Activated CD4-positive, alpha-beta T cell treated with anti-CD3 and anti-CD28 coated beads for 36 hours (primary cell): Measurements from ENCODE around the gene OR10G4. TPM values are rescaled to one million over a fixed set of nuclear protein-coding genes. Genes with fewer than 3 reads are reported as not detected.
"Not testable (repeated sequence)": the region's sequence is repeated elsewhere in the genome, so short reads cannot be mapped to it uniquely, and the experiment has no call there.

Source experiments
- ATAC-seq: fragments of 200-7000 bp; cut with Tn5 transposase; one replicate; pipeline ENCODE4 v1.10.0; 2021; ENCODE audit warnings: mild to moderate bottlenecking, moderate library complexity
- CTCF ChIA-PET: fragments of 350-600 bp; sonication (Branson Sonifier 250); formaldehyde crosslinking; loops from one replicate; lab custom pipeline; 2021; ENCODE audit warnings: antibody characterized with exemption; lab: Charles Lee
- POLR2A ChIA-PET: fragments of 350-600 bp; sonication (Branson Sonifier 250); formaldehyde crosslinking; loops from one replicate; lab custom pipeline; 2021; ENCODE audit warnings: antibody characterized with exemption, inconsistent platforms; lab: Charles Lee
- DNase-seq: peaks from one replicate; pipeline ENCODE4 v3.0.0-alpha.2; 2020
- H3K27ac Mint-ChIP-seq: one replicate; pipeline ENCODE4 v1.8.0; 2021; ENCODE audit warnings: mixed read lengths
- H3K27me3 Mint-ChIP-seq: one replicate; pipeline ENCODE4 v1.8.0; 2021; ENCODE audit warnings: mixed read lengths
- H3K36me3 Mint-ChIP-seq: one replicate; pipeline ENCODE4 v1.8.0; 2021; ENCODE audit warnings: low read depth, mixed read lengths
- H3K4me1 Mint-ChIP-seq: one replicate; pipeline ENCODE4 v1.8.0; 2021; ENCODE audit warnings: mixed read lengths
- H3K4me3 Mint-ChIP-seq: one replicate; pipeline ENCODE4 v1.8.0; 2021; ENCODE audit warnings: mild to moderate bottlenecking, moderate library complexity, mixed read lengths
- H3K9me3 Mint-ChIP-seq: one replicate; pipeline ENCODE4 v1.8.0; 2021; ENCODE audit warnings: low read depth, mixed read lengths
- intact Hi-C, 2 experiments: fragments of 100-400 bp; cut with DNase I in 1 of 2; cut with micrococcal nuclease in 1 of 2; formaldehyde crosslinking; loops; one replicate each; pipeline versions ENCODE4 v1.14.2 to v1.15.1; 2022 to 2024; cut with DNase I, micrococcal nuclease
- total RNA-seq, 2 experiments: library from RNA; stranded (reverse); gene quantifications; one replicate each; pipeline ENCODE4 v1.2.3, GENCODE V29; 2021

Gene OR10G4, protein sequence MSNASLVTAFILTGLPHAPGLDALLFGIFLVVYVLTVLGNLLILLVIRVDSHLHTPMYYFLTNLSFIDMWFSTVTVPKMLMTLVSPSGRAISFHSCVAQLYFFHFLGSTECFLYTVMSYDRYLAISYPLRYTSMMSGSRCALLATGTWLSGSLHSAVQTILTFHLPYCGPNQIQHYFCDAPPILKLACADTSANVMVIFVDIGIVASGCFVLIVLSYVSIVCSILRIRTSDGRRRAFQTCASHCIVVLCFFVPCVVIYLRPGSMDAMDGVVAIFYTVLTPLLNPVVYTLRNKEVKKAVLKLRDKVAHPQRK
- total RNA-seq = not detected

DNA sequence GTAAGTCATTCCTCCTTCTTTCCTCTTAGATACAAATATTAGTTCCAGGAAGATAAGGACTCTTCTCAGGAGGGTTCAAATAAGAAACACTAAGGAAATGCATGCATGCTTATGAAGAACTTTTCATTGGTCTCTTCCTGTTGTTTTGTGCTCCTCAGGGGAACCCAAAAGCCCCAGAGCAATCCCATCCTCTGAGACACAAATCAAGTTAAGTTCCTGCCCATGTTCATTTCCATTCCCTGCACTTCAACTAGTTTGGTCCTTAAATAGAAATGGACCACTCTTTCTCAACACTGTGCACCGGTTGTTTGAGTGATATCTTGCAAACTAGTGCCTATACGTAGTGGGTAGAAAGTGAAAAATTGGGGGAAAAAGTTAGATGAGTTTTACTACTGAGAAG, at the start of gene OR10G4:
Gene OR10G4 (plus strand): TSS at position 301 of the 400 bp plus-strand sequence. CDS start 2,578 bp downstream, outside the sequence.
- DNase-seq (no peak), ATAC-seq (no peak)
- CTCF ChIA-PET = no interaction called here
- Mint-ChIP-seq H3K27me3 (no peaks in the 10 kb centered on the region), H3K4me3 (no peak within 1 kb of the TSS), H3K9me3 (no peaks in the 10 kb centered on the region), H3K27ac (no peak within 1 kb of the TSS), H3K4me1 (no peaks in the 10 kb centered on the region), H3K36me3 (no peaks in the 10 kb centered on the region)
- POLR2A ChIA-PET = no interaction called here
- intact Hi-C loops = no loop called here

DNA sequence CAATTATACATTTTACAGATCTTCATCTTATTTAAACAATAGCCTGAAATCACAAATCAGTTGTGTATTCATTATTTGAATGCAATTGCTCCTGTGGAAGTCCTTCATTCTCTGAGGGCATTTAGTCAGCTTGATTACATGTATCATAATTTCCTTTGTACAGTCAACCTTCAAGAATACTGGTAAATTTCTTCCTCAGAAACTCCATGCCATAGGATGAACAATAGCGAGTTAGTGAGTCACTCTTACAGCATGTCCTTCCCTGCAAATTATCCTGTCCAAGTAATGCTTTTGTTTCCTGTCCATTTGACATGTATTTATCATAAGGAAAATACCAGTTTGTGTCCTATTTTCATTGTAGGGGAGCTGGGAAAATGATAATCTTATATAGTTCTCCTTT, 39.0 kb upstream of the OR10G4 start:
- ChIA-PET CTCF (no interaction called here), POLR2A (no interaction called here)
- no peaks in the 10 kb centered on the region for H3K4me1 Mint-ChIP-seq
- no peak for ATAC-seq
- H3K27me3 Mint-ChIP-seq = no peaks in the 10 kb centered on the region
- intact Hi-C loops = no loop called here
- H3K4me3 Mint-ChIP-seq = no peak overlapping the region
- H3K9me3 Mint-ChIP-seq = no peaks in the 10 kb centered on the region
- H3K27ac Mint-ChIP-seq = no peak overlapping the region
- no peak for DNase-seq
- no peaks in the 10 kb centered on the region for H3K36me3 Mint-ChIP-seq

DNA sequence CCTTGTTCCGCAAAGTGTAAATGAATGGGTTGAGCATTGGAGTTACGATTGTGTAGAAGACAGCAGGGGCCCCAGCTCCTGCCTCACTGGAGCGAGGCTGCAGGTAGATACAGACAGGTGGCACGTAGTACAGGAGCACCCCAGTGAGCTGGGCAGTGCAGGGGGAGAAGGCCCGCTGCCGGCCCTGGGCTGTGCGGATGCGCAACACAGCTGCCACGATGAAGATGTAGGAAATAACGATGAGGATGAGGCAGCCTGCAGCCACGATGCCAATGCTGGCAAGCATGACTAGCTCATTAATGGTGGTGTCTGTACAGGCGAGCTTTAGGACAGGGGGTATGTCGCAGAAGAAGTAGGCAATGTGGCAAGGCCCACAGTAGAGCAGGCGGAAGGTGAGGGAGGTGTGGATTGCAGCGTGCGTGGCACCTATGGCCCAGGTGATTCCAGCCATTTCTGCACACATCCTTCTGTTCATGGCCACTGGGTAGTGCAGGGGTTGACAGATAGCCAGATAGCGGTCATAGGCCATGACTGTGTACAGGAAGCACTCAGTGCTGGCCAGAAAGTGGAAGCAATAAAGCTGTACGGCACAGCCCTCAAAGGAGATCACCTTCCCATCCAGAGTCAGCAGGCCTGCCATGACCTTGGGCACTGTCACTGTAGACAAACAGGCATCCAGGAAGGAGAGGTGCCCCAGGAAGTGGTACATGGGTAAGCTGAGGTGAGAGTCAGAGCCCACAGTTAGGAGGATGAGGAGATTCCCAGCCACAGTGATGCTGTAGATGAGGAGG, 35.8 kb upstream of the OR10G4 start:
- DNase-seq = no peak
- Mint-ChIP-seq H3K4me1 (no peaks in the 10 kb centered on the region), H3K4me3 (no peak overlapping the region), H3K27ac (no peak overlapping the region), H3K9me3 (no peaks in the 10 kb centered on the region), H3K27me3 (no peaks in the 10 kb centered on the region), H3K36me3 (no peaks in the 10 kb centered on the region)
- no peak for ATAC-seq
- ChIA-PET CTCF (no interaction called here), POLR2A (no interaction called here)
- intact Hi-C loops = no loop called here

DNA sequence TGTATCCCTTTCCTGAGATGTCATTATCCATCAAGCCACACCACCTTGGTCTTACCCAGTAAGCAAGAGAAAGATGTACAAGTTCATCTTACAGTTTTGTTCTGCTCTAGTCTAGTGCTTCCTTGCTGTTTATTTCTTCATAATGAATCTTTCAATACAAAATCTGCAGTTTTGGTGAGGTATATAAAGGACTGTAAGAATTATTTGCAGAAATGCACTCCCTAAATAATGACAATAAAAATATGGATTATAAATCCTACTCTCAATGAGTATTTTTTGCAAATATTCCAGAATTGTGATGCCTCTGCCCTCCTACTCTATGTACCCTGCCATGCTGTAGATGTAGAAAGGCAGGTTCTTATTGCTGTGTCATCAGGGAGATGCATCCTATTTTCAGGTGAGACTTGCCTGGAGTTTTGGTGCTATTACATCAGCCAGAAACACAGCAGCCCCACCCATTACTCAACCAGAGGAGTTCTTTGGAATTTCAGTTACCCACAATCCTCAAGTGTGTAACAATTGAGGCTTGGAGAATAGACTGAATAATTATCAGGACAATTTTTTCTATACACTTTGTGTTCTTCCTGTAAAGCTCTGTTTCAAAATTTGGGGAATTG, 35.0 kb upstream of the OR10G4 start, which contains the start of gene OR10S1:
Gene OR10S1 (minus strand): TSS at position 51 of the 617 bp plus-strand sequence. CDS start 117 bp downstream, outside the sequence.
- H3K9me3 Mint-ChIP-seq = peaks cover 2% of the 10 kb centered on the region
- H3K27ac Mint-ChIP-seq = no peak within 1 kb of the TSS

DNA sequence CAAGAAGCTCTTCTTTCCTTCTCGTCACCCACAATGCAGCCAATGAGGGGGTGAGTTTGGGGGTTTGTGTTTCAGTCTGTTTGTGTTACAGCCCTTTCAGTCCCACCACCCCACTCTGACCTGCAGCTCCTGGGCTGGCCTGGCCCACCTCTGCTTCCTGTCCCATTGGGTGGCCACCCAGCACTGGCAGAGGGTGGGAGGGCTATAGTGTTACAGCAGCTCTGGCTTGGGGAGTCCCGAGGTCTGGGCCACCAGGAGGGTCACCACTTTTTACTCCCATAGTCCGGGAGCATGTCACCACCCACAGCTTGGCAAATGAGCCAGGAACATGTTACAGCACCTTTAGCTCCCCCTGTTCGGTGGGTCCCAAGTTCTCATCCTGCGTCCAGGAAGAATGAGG, 33.5 kb upstream of the OR10G4 start:
- intact Hi-C loops = no loop called here
- ChIA-PET CTCF (no interaction called here), POLR2A (no interaction called here)
- DNase-seq = no peak
- Mint-ChIP-seq H3K4me3 (no peak overlapping the region), H3K4me1 (no peaks in the 10 kb centered on the region), H3K27me3 (peaks cover 2% of the 10 kb centered on the region), H3K9me3 (peaks cover 5% of the 10 kb centered on the region), H3K36me3 (no peaks in the 10 kb centered on the region), H3K27ac (no peak overlapping the region)
- ATAC-seq = no peak

More for the DNA sequence above, 35.0 kb upstream of the OR10G4 start, which contains the start of gene OR10S1:
- DNase-seq (no peak), ATAC-seq (no peak)
- no peaks in the 10 kb centered on the region for H3K36me3 Mint-ChIP-seq
- peaks cover 2% of the 10 kb centered on the region for H3K27me3 Mint-ChIP-seq
- intact Hi-C loops = no loop called here
- H3K4me1 Mint-ChIP-seq = no peaks in the 10 kb centered on the region
- ChIA-PET CTCF (no interaction called here), POLR2A (no interaction called here)
- H3K4me3 Mint-ChIP-seq = no peak within 1 kb of the TSS

DNA sequence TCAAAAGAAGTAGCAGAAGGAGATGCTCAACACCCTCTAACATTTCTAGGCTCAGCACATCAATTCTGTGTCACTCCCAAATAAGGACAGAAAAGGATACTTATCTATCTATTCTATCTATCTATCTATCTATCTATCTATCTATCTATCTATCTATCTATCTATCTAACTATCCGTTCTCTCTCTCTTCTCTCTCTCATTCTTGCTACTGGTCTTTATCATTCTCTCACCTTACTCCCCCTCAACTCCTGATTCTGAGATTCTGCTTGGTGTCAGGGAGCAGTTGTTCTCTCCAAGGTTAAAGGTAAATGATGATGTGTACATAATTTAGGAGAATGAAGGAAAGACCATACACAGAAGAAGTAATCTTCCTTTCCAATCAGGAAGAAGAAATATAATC, 17.7 kb upstream of the OR10G4 start, which contains the start of gene OR10G6:
Gene OR10G6 (minus strand): TSS at position 43 of the 400 bp plus-strand sequence. CDS start 0 bp downstream, at position 43.
- CTCF ChIA-PET = no interaction called here
- POLR2A ChIA-PET = no interaction called here
- DNase-seq = no peak
- no peak for ATAC-seq
- intact Hi-C loops = no loop called here
- H3K4me1 Mint-ChIP-seq = no peaks in the 10 kb centered on the region
- no peaks in the 10 kb centered on the region for H3K9me3 Mint-ChIP-seq
- no peak within 1 kb of the TSS for H3K27ac Mint-ChIP-seq
- peaks cover 2% of the 10 kb centered on the region for H3K27me3 Mint-ChIP-seq
- H3K36me3 Mint-ChIP-seq = no peaks in the 10 kb centered on the region
- H3K4me3 Mint-ChIP-seq = no peak within 1 kb of the TSS

DNA sequence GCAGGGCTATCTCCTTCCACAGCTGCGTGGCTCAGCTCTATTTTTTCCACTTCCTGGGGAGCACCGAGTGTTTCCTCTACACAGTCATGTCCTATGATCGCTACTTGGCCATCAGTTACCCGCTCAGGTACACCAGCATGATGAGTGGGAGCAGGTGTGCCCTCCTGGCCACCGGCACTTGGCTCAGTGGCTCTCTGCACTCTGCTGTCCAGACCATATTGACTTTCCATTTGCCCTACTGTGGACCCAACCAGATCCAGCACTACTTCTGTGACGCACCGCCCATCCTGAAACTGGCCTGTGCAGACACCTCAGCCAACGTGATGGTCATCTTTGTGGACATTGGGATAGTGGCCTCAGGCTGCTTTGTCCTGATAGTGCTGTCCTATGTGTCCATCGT, 3.0 kb downstream of the OR10G4 start:
- H3K36me3 Mint-ChIP-seq, H3K4me3 Mint-ChIP-seq, H3K4me1 Mint-ChIP-seq, CTCF ChIA-PET, POLR2A ChIA-PET, ATAC-seq, H3K27me3 Mint-ChIP-seq, H3K27ac Mint-ChIP-seq, intact Hi-C loops, H3K9me3 Mint-ChIP-seq, DNase-seq: not testable (repeated sequence)

DNA sequence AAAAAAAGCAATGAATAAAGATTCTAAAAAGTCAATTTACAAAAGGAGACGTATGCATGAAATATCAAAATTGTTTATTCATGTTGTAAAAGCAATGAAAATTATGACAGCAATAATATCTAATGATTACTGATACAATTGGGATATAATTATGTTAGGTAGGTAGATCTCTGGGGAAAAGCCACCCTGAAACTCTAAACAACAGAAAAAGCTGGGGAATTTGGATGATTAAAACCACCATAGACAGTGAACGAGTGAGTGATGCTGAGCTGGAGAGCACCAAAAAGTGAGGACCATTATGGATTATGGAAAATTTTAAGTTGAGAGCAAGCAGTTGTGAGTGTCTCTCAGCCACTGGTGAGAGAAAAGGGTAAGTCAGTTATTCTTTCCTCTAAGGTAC, 13.7 kb downstream of the OR10G4 start, which contains the start of gene OR10G8:
Gene OR10G8 (plus strand): TSS at position 301 of the 400 bp plus-strand sequence. CDS start 2,825 bp downstream, outside the sequence.
- peaks cover 1% of the 10 kb centered on the region for H3K27me3 Mint-ChIP-seq
- no peak within 1 kb of the TSS for H3K4me3 Mint-ChIP-seq
- intact Hi-C loops = no loop called here
- CTCF ChIA-PET = no interaction called here
- H3K27ac Mint-ChIP-seq = no peak within 1 kb of the TSS
- H3K4me1 Mint-ChIP-seq = no peaks in the 10 kb centered on the region
- no peaks in the 10 kb centered on the region for H3K36me3 Mint-ChIP-seq
- no peaks in the 10 kb centered on the region for H3K9me3 Mint-ChIP-seq
- DNase-seq = no peak
- ATAC-seq = no peak
- POLR2A ChIA-PET = no interaction called here

DNA sequence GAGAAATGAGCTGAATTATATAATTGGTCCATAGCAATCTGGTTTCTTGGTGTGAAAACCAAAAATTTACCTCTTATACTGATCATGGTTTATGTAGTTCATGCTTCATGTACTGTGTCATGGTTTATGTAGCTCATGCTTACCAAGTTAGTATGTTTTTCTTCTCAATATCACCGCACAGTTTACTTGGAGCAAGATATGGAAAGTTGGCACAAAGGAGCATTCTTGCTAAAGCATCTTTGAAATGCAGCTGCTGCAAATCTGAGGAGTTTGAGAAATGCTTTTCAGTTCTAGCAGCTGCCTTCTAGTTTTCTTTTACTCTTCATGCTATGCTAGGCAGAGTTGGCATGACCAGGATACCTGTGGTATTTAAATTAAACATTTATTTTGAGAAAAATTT, 23.9 kb downstream of the OR10G4 start:
- intact Hi-C loops = no loop called here
- no peaks in the 10 kb centered on the region for H3K9me3 Mint-ChIP-seq
- peaks cover 16% of the 10 kb centered on the region for H3K27me3 Mint-ChIP-seq
- CTCF ChIA-PET = no interaction called here
- DNase-seq (no peak), ATAC-seq (no peak)
- POLR2A ChIA-PET = no interaction called here
- H3K4me1 Mint-ChIP-seq = no peaks in the 10 kb centered on the region
- H3K36me3 Mint-ChIP-seq = no peaks in the 10 kb centered on the region
- H3K27ac Mint-ChIP-seq = no peak overlapping the region
- no peak overlapping the region for H3K4me3 Mint-ChIP-seq

DNA sequence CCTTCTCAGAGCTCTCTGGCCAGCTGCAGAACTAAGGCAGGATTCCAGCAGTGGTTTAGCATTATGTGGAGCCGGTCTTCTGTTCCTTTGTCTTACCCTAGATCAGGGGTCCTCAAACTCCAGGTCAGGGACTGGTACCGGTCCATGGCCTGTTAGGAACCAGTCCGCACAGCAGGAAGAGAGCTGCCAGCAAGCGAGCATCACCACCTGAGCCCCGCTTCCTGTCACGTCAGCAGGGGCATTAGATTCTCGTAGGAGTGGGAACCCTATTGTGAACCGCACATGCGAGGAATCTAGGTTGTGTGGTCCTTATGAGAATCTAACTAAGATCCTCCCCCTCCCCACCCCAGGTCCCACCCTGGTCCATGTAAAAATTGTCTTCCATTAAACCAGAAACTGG, 26.8 kb downstream of the OR10G4 start:
- intact Hi-C loops = no loop called here
- H3K27ac Mint-ChIP-seq = no peak overlapping the region
- no peaks in the 10 kb centered on the region for H3K4me1 Mint-ChIP-seq
- H3K9me3 Mint-ChIP-seq = no peaks in the 10 kb centered on the region
- no peak for DNase-seq
- CTCF ChIA-PET = no interaction called here
- no peak overlapping the region for H3K4me3 Mint-ChIP-seq
- H3K27me3 Mint-ChIP-seq = peaks cover 20% of the 10 kb centered on the region
- POLR2A ChIA-PET = no interaction called here
- no peaks in the 10 kb centered on the region for H3K36me3 Mint-ChIP-seq
- no peak for ATAC-seq

DNA sequence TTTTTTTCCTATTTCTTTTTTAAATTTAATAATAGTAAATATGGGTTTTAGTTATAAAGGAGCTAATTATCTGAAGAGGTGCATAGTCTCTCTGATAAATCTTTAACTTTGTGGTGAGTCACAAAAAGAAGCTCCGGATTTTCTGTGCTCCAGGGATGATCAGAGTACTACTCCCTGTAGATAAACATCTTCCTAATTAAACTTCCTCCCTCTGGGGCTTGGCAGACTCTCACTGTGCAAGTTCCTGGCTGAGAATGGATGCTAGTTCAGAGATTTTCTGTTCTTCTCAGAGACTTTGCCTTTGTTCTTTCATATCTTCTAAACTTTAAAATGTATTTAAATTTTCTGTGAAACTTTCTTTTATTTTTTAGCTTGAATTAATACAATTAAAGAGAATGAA, 28.5 kb downstream of the OR10G4 start, which contains the start of gene OR10G7:
Gene OR10G7 (minus strand): TSS at position 72 of the 400 bp plus-strand sequence. CDS start 2,324 bp downstream, outside the sequence.
- no peak for DNase-seq
- H3K9me3 Mint-ChIP-seq = no peaks in the 10 kb centered on the region
- no peak for ATAC-seq
- H3K27me3 Mint-ChIP-seq = peaks cover 13% of the 10 kb centered on the region
- ChIA-PET POLR2A (interaction anchor here (0.6 kb wide), 1 partner anchor 341 kb away, joined by 3 read pairs; no protein-coding TSS in a partner anchor), CTCF (interaction anchor here (1.1 kb wide), 1 partner anchor 544 kb away, joined by 4 read pairs; no protein-coding TSS in a partner anchor)
- H3K4me1 Mint-ChIP-seq = no peaks in the 10 kb centered on the region
- H3K4me3 Mint-ChIP-seq = no peak within 1 kb of the TSS
- intact Hi-C loops = no loop called here
- H3K27ac Mint-ChIP-seq = no peak within 1 kb of the TSS
- H3K36me3 Mint-ChIP-seq = no peaks in the 10 kb centered on the region
